ENCODE data around the gene VWA5A.

DNA sequence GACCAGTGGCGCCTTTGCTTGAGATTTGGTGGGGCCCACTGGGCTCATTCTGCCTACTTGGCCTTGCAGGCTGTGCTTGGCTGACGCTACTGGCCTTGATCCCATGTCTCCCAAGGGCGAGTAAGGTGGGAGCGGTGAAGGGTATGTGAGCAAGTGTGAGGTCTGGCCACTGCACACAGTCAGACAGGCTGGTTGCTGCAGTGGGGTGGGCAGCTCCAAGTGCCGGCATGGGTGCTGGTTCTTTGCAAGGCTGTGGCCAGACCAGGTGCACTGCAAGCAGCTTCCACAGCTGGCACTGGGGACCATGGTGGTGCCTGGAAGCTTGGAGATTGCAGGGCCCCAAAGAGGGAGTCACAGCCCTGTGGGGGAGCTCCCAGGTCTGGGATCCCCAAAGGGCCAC is 40.7 kb upstream of the VWA5A start:
- TF ChIP-seq, protein P1, sequence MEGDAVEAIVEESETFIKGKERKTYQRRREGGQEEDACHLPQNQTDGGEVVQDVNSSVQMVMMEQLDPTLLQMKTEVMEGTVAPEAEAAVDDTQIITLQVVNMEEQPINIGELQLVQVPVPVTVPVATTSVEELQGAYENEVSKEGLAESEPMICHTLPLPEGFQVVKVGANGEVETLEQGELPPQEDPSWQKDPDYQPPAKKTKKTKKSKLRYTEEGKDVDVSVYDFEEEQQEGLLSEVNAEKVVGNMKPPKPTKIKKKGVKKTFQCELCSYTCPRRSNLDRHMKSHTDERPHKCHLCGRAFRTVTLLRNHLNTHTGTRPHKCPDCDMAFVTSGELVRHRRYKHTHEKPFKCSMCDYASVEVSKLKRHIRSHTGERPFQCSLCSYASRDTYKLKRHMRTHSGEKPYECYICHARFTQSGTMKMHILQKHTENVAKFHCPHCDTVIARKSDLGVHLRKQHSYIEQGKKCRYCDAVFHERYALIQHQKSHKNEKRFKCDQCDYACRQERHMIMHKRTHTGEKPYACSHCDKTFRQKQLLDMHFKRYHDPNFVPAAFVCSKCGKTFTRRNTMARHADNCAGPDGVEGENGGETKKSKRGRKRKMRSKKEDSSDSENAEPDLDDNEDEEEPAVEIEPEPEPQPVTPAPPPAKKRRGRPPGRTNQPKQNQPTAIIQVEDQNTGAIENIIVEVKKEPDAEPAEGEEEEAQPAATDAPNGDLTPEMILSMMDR (IDR thresholded peaks at IDR 0.05; ENCODE audit: borderline replicate concordance, extremely low read depth, low read length, poor library complexity, severe bottlenecking), result no peak
- TF ChIP-seq EZH2 (IDR thresholded peaks at IDR 0.05; ENCODE audit: borderline replicate concordance, low read depth, low read length, severe bottlenecking), result no peak

Measured in DND-41 (cell line).